Ovary (tissue), 9 donors: ENCODE data around the gene YDJC. TPM values are rescaled to one million over a fixed set of nuclear protein-coding genes. Genes with fewer than 3 reads are reported as not detected.
A peak's percentile ranks its signal among the peaks of the same experiment; 100 is the strongest.

Experiments
- DNase-seq, 5 donors: peaks; one replicate each; pipeline ENCODE4 v3.0.0-alpha.2; 2019 to 2020
- H3K27ac ChIP-seq, 2 donors: fragments of 200-600 bp; one replicate each; pipeline versions ENCODE4 v1.5.1 to v1.8.0; 2019 to 2022
- H3K27me3 ChIP-seq: fragments of 200-600 bp; one replicate; pipeline ENCODE4 v1.8.0; 2022
- H3K36me3 ChIP-seq: fragments of 200-600 bp; sonication (generic); one replicate; pipeline ENCODE4 v1.5.1; 2019
- H3K4me1 ChIP-seq: one replicate; pipeline ENCODE4 v1.8.1; 2013; ENCODE audit warnings: mild to moderate bottlenecking, moderate library complexity; ENCODE audit not compliant: insufficient read depth
- H3K4me3 ChIP-seq: fragments of 200-600 bp; sonication (generic); one replicate; pipeline ENCODE4 v1.5.1; 2017
- H3K9me3 ChIP-seq, 2 donors: fragments of 200-600 bp in 1 of 2; sonication (generic) in 1 of 2; one replicate each; pipeline versions ENCODE4 v1.5.1 to v1.8.1; 2013 to 2019; ENCODE audit warnings: mild to moderate bottlenecking in 1 of 2, moderate library complexity in 1 of 2
- CTCF ChIP-seq, 3 donors: fragments of 450-650 bp in 2 of 3; fragments of 200-600 bp in 1 of 3; IDR thresholded peaks; one replicate each; pipeline versions ENCODE4 v1.5.1 to v1.8.0; 2016 to 2022; ENCODE audit warnings: antibody characterized with exemption in 3 of 3, mild to moderate bottlenecking in 1 of 3
- EP300 ChIP-seq: sonication (generic); formaldehyde crosslinking; IDR thresholded peaks from one replicate; pipeline ENCODE4 v1.6.1; 2017; ENCODE audit warnings: antibody characterized with exemption
- POLR2A ChIP-seq: fragments of 450-650 bp; IDR thresholded peaks from one replicate; pipeline ENCODE4 v1.6.1; 2017; ENCODE audit warnings: antibody characterized with exemption, mild to moderate bottlenecking, moderate library complexity
- WGBS, 3 donors: extraction: QIAGEN DNeasy Blood & Tissue Kit in 1 of 3; methylation state at CpG; one replicate each; pipeline versions ENCODE4 v1.1.5 to v1.1.7; 2013 to 2017; 5-methylcytosine and 5-hydroxymethylcytosine counted together
- intact Hi-C, 4 donors: fragments of 100-400 bp; cut with DNase I; formaldehyde crosslinking; loops; one replicate each; pipeline versions ENCODE4 v1.11.0 to v1.15.1; 2022 to 2023
- polyA plus RNA-seq, 2 donors: library from polyadenylated mRNA; stranded (reverse); fragments of 200-250 nt in 1 of 2; fragments of 350-450 nt in 1 of 2; fragmentation: Illumina TruSeq in 1 of 2; extraction: RNeasy Lipid Tissue Mini Kit (QIAGEN cat#74804) in 1 of 2; gene quantifications; one replicate each; pipeline ENCODE4 v1.2.3, GENCODE V29; 2013 to 2014
- total RNA-seq, 7 donors: library from RNA; depleted of rRNA in 2 of 7; stranded (reverse); fragments of >200 nt in 2 of 7; fragmentation: NEBNext Ultra II Directional in 3 of 7; extraction: Animal tissue kit (Norgen Biotek cat#: 25700) in 3 of 7; gene quantifications; one replicate each; pipeline versions ENCODE4 v1.1.0 to v1.2.4, GENCODE V29; 2016 to 2023
- donor health status: DM: no; HTN: no; CAD: no; lungs with moderate emphysema.
- donor health status: DM: no; HTN: no; CAD: no.
- donor health status: Bipolar disorder and iron deficiency.
- donor health status: DM: yes; HTN: yes; CAD: no.
- donor health status: DM: no; HTN: no; CAD: no.
- donor health status: DM: yes; HTN: yes; CAD: no.

The YDJC gene
- total and polyA plus RNA-seq, 9 donors: 1.8 to 45.1 (median 17.0) TPM

GRCh38 chr22:21628386-21629254 lies 1.2 kb downstream of the YDJC start:
- peak overlapping the region; percentile 99 for H3K4me3 ChIP-seq
- intact Hi-C loops: no loop called here
- peaks cover 6% of the 10 kb centered on the region for H3K4me1 ChIP-seq

DNA sequence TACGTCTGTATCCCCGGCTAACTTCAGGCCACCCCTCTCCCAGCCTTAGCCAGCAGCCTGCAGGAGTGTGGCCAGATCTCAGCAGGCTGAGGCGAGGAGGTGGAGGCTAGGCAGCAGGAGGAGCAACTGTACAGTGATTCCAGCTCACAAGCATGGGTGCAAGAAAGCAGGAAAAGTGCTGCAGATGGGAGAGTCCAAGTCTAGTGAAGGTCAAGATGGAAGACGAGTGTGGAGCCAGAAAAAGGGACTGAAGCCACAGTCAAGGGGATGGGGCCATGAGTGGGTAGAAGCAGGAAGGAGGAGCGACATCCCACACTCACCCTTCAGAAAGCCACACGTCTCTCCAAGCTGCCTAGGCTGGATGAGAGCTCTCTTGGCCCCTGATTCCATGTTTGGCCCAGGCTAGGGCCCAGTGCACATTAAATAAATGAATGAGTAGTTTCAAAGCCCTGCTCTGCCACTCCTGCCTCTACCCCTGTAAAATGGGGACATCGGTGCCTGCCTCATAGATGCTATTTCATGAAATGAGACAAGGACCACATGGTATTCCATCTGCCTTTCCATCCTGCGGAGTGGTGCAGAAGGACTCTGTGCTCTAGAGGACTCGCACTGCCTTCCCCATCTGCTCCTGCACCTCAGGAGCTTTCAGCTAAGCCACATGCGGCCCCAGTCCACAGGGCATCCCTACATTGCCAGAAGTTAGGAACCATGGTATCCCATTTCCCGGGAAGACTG lies 2.9 kb downstream of the YDJC start:
- H3K4me3 ChIP-seq: no peak overlapping the region
- TF ChIP-seq EP300 (no peak), POLR2A (no peak), CTCF (IDR thresholded peaks at IDR 0.05) (no peak)
- H3K9me3 ChIP-seq: no peaks in the 10 kb centered on the region
- H3K27me3 ChIP-seq: no peaks in the 10 kb centered on the region
- H3K4me1 ChIP-seq: peaks cover 6% of the 10 kb centered on the region
- 72 to 77% (median 74%) methylated on average over 11 of the region's 11 CpGs for WGBS, 3 donors
- H3K36me3 ChIP-seq: no peaks in the 10 kb centered on the region
- intact Hi-C loops: no loop called here
- DNase-seq: no peak
- no peak overlapping the region for H3K27ac ChIP-seq

More at GRCh38 chr22:21628386-21629254, 1.2 kb downstream of the YDJC start:
- no peaks in the 10 kb centered on the region for H3K27me3 ChIP-seq
- H3K36me3 ChIP-seq: no peaks in the 10 kb centered on the region
- no peaks in the 10 kb centered on the region for H3K9me3 ChIP-seq
- DNase-seq: peak in 4 of 5 donors; percentile 38 to 58 (median 55)
- no peak for TF ChIP-seq CTCF (IDR thresholded peaks at IDR 0.05)
- TF ChIP-seq EP300: no peak
- TF ChIP-seq POLR2A: no peak
- 54 to 74% (median 57%) methylated on average over 58 to 74 of the region's 74 CpGs for WGBS, 3 donors
- H3K27ac ChIP-seq: peak overlapping the region in 1 of 2 donors; percentile 69

- TF ChIP-seq CTCF (IDR thresholded peaks at IDR 0.05) (no peak), EP300 (no peak), POLR2A (no peak)
- H3K4me3 ChIP-seq: no peak overlapping the region
- no peaks in the 10 kb centered on the region for H3K36me3 ChIP-seq
- H3K4me1 ChIP-seq: peaks cover 6% of the 10 kb centered on the region
- no peak for DNase-seq
- no peaks in the 10 kb centered on the region for H3K9me3 ChIP-seq
- no peaks in the 10 kb centered on the region for H3K27me3 ChIP-seq
- no peak overlapping the region for H3K27ac ChIP-seq
- intact Hi-C loops: no loop called here
- WGBS, 3 donors: 53 to 65% (median 60%) methylated on average over 4 of the region's 4 CpGs
Observed at GRCh38 chr22:21626073-21626734, 3.6 kb downstream of the YDJC start.
